K562 (cell line): ENCODE measurements around the gene CLSTN2. TPM values are rescaled to one million over a fixed set of nuclear protein-coding genes. Genes with fewer than 3 reads are reported as not detected.

ENCODE experiments used
- ATAC-seq: fragments of 200-7000 bp; cut with Tn5 transposase; 3 replicates; pipeline ENCODE4 v1.9.1; 2020; ENCODE audit warnings: moderate library complexity
- BruUV-seq: library from RNA; stranded (reverse); fragments of 400-500 nt; replicated peaks from 2 replicates; lab custom pipeline; 2021; lab: Mats Ljungman, UMichigan
- CTCF ChIA-PET: fragments of 300-600 bp; formaldehyde crosslinking; extraction: SDS; loops from one replicate; lab custom pipeline; 2021; ENCODE audit warnings: low intra/inter-chr PET ratio; lab: Yijun Ruan, JAX
- POLR2A ChIA-PET: fragments of 300-600, 350-650 bp; sonication (Branson Sonifier 250); formaldehyde crosslinking; extraction: SDS; loops from one replicate; lab custom pipeline; 2021; ENCODE audit warnings: antibody characterized with exemption, inconsistent platforms; lab: Yijun Ruan, JAX
- DNase-seq, 4 experiments: peaks; one replicate each; pipeline versions ENCODE4 v3.0.0 to v3.0.0-alpha.2; 2011 to 2018; ENCODE audit warnings: low spot score in 3 of 4, mixed read lengths in 3 of 4; ENCODE audit errors: extremely low read depth in 1 of 4
- FAIRE-seq: peaks from 2 replicates; lab custom pipeline; 2011; peaks lifted over from hg19 to GRCh38; lab: Jason Lieb, UNC
- H2AFZ ChIP-seq: 2 replicates; pipeline ENCODE4 v1.6.0; 2011; ENCODE audit warnings: low read depth, low read length, control low read depth, inconsistent platforms
- H3K27ac ChIP-seq: fragments of 200-600 bp; 3 replicates; pipeline ENCODE4 v1.8.0; 2011; ENCODE audit warnings: low read depth, mild to moderate bottlenecking, control low read depth, inconsistent platforms, low read length, moderate library complexity, mixed read lengths; ENCODE audit errors: extremely low read depth
- H3K27me3 ChIP-seq, 2 experiments: fragments of 300-600 bp in 1 of 2; 2 replicates in 1 of 2; 3 replicates in 1 of 2; pipeline versions ENCODE4 v1.6.0 to v1.8.0; 2011; ENCODE audit warnings: inconsistent platforms in 2 of 2, low read length in 2 of 2, mild to moderate bottlenecking in 1 of 2, mixed read lengths in 1 of 2, moderate library complexity in 1 of 2; ENCODE audit not compliant: control insufficient read depth in 2 of 2, insufficient read depth in 2 of 2
- H3K36me3 ChIP-seq: fragments of 300-600 bp; 3 replicates; pipeline ENCODE4 v1.8.0; 2011; ENCODE audit warnings: mild to moderate bottlenecking, low read length, inconsistent platforms; ENCODE audit not compliant: control insufficient read depth, insufficient read depth
- H3K4me1 ChIP-seq, 2 experiments: fragments of 200-600 bp in 1 of 2; replicated peaks in 1 of 2; 2 replicates in 1 of 2; 3 replicates in 1 of 2; pipeline versions ENCODE4 v1.5.1 to v1.8.0; 2011; ENCODE audit warnings: inconsistent platforms in 2 of 2, low read length in 2 of 2, mild to moderate bottlenecking in 1 of 2, mixed read lengths in 1 of 2, moderate library complexity in 1 of 2; ENCODE audit not compliant: control insufficient read depth in 2 of 2, insufficient read depth in 2 of 2
- H3K4me2 ChIP-seq: 2 replicates; pipeline ENCODE4 v1.6.1; 2011; ENCODE audit warnings: low read length, control low read depth, inconsistent platforms, mixed read lengths; ENCODE audit not compliant: insufficient read depth
- H3K4me3 ChIP-seq: fragments of 200-600 bp; sonication (generic), shearing (Covaris generic); 2 replicates; pipeline ENCODE4 v1.5.1; 2016; ENCODE audit warnings: control low read depth, inconsistent platforms
- H3K79me2 ChIP-seq: fragments of 200-600 bp; 3 replicates; pipeline ENCODE4 v1.8.0; 2011; ENCODE audit warnings: low read length, inconsistent platforms; ENCODE audit not compliant: control insufficient read depth, insufficient read depth
- H3K9ac ChIP-seq, 2 experiments: 2 replicates each; pipeline versions ENCODE4 v1.6.0 to v1.6.1; 2011; ENCODE audit warnings: low read depth in 2 of 2, low read length in 2 of 2, control low read depth in 1 of 2, inconsistent platforms in 1 of 2, mild to moderate bottlenecking in 1 of 2, mixed read lengths in 1 of 2; ENCODE audit not compliant: insufficient read depth in 1 of 2
- H3K9me1 ChIP-seq: one replicate; pipeline ENCODE4 v1.6.0; 2011; ENCODE audit warnings: inconsistent platforms, mild to moderate bottlenecking, low read length, moderate library complexity; ENCODE audit not compliant: control insufficient read depth, insufficient read depth
- H3K9me3 ChIP-seq: replicated peaks from 2 replicates; pipeline ENCODE4 v1.5.1; 2011; ENCODE audit warnings: low read depth, low read length, inconsistent platforms; ENCODE audit not compliant: control insufficient read depth, insufficient read depth
- H4K20me1 ChIP-seq: replicated peaks from 2 replicates; pipeline ENCODE4 v1.6.1; 2011; ENCODE audit warnings: low read length, inconsistent platforms, mixed read lengths; ENCODE audit not compliant: control insufficient read depth, insufficient read depth
- ATF1 ChIP-seq, 2 experiments: fragments of 450-650 bp in 1 of 2; IDR thresholded peaks; 2 replicates each; pipeline ENCODE4 v1.6.1; 2016; ENCODE audit warnings: missing compliant biosample characterization in 1 of 2, missing genetic modification characterization in 1 of 2
- CBFA2T2 ChIP-seq: fragments of 450-650 bp; conservative IDR thresholded peaks from 2 replicates; pipeline ENCODE4 v1.6.1; 2017; ENCODE audit warnings: mild to moderate bottlenecking
- HDGF ChIP-seq: fragments of 450-650 bp; IDR thresholded peaks from 2 replicates; pipeline ENCODE4 v1.6.1; 2016
- MIER1 ChIP-seq: fragments of 450-650 bp; IDR thresholded peaks from 2 replicates; pipeline ENCODE4 v1.6.1; 2016; ENCODE audit warnings: antibody characterized with exemption, mild to moderate bottlenecking, low read depth
- PHF8 ChIP-seq: fragments of 200-600 bp; sonication (generic); IDR thresholded peaks from 2 replicates; pipeline ENCODE4 v1.6.1; 2012; ENCODE audit warnings: mixed run types, mild to moderate bottlenecking, inconsistent platforms, low read length, moderate library complexity, borderline replicate concordance
- ZNF253 ChIP-seq: fragments of 250-450 bp; sonication (Bioruptor Pico); conservative IDR thresholded peaks from 2 replicates; pipeline ENCODE4 v1.6.1; 2021; ENCODE audit warnings: mild to moderate bottlenecking
- ZNF57 ChIP-seq: fragments of 450-650 bp; formaldehyde crosslinking; IDR thresholded peaks from 2 replicates; pipeline ENCODE4 v1.4.0; 2020; ENCODE audit warnings: mild to moderate bottlenecking, moderate library complexity
- WGBS: fragments of 100-300 bp; shearing (Covaris generic); methylation state at CpG from one replicate; pipeline ENCODE4 v1.1.6; 2016; ENCODE audit warnings: low coverage, mixed read lengths; ENCODE audit not compliant: insufficient coverage; ENCODE audit errors: missing lambda C conversion rate; 5-methylcytosine and 5-hydroxymethylcytosine counted together
- in situ Hi-C: fragments of 300-500 bp; cut with MboI; formaldehyde crosslinking; loops from 4 replicates; pipeline ENCODE4 v1.15.0; 2018; ENCODE audit warnings: inconsistent platforms, mixed read lengths
- intact Hi-C: fragments of 100-400 bp; cut with micrococcal nuclease; formaldehyde crosslinking; loops from 2 replicates; pipeline ENCODE4 v1.14.2; 2022
- polyA plus RNA-seq, 8 experiments: library from polyadenylated mRNA; depleted of rRNA in 4 of 8; stranded (reverse) in 5 of 8; unstranded in 3 of 8; fragments of >200 nt; fragmentation: Nextera tagmentation in 2 of 8; fragmentation: Illumina TruSeq in 1 of 8; extraction: Ambion mirVana in 2 of 8; extraction: Trizol in 1 of 8; gene quantifications; 2 replicates each; pipeline versions ENCODE4 v1.2.1 to v1.2.3, GENCODE V29; 2011 to 2014; ENCODE audit warnings: inconsistent platforms in 1 of 8, missing spikeins in 1 of 8
- total RNA-seq, 7 experiments: library from RNA; depleted of rRNA in 6 of 7; stranded (reverse); fragments of >200 nt in 6 of 7; fragmentation: Illumina TruSeq in 2 of 7; extraction: Trizol in 2 of 7; gene quantifications; 2 replicates each; pipeline versions ENCODE4 v1.2.1 to v1.2.3, GENCODE V29; 2011 to 2021; ENCODE audit warnings: low replicate concordance in 1 of 7
- TF ChIP-seq, protein P1 (sequence below): fragments of 200-800 bp; sonication (Bioruptor generic); IDR thresholded peaks from 2 replicates; pipeline ENCODE4 v1.6.1; 2017; ENCODE audit warnings: missing genetic modification characterization, missing compliant biosample characterization
- TF ChIP-seq, protein P2 (sequence below), 2 experiments: fragments of 450-650 bp; IDR thresholded peaks; 2 replicates each; pipeline ENCODE4 v1.6.1; 2018; ENCODE audit warnings: mild to moderate bottlenecking in 2 of 2, low read depth in 1 of 2; ENCODE audit not compliant: partially characterized antibody in 2 of 2

CLSTN2 gene
- total and polyA plus RNA-seq, 9 of the 15 experiments (the other 6 are each of a cell fraction or from before 2014, with no cell fraction given) = 0.02 to 0.04 (median 0.04) TPM; not detected in 6

DNA sequence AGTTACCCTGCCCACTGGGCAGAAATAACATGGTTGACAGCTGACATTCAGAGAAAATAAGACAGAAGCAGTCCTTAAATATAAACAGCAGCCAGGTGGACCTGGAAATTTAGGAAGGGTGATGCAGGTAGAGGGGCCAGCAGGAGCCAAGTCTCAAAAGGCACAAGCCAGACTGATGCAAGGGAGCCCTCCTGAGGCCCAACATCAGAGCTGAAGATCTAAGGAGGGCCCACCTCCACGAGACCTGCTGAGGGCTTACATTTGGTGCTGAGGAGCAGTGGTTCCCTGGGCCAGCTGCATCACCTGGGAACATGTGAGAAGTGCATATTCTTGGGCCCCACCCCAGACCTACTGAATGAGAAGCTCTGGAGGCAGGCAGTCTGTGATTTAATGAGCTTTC, 637.3 kb downstream of the CLSTN2 start:
- Histone ChIP-seq H3K79me2 (no peaks in the 10 kb centered on the region), H3K4me1 (no peaks in the 10 kb centered on the region), H3K27ac (no peak overlapping the region), H3K4me3 (no peak overlapping the region), H3K9me1 (no peaks in the 10 kb centered on the region), H2AFZ (no peak overlapping the region), H3K27me3 (no peaks in the 10 kb centered on the region; a peak in 1 of 5 replicates), H3K9me3 (no peaks in the 10 kb centered on the region), H3K36me3 (no peaks in the 10 kb centered on the region), H4K20me1 (no peaks in the 10 kb centered on the region), H3K9ac (no peak overlapping the region), H3K4me2 (no peak overlapping the region)
- WGBS = 0% methylated on average over 1 of the region's 1 CpG
- TF ChIP-seq ZNF253 = no peak
- TF ChIP-seq MIER1 = no peak
- TF ChIP-seq, protein P1, sequence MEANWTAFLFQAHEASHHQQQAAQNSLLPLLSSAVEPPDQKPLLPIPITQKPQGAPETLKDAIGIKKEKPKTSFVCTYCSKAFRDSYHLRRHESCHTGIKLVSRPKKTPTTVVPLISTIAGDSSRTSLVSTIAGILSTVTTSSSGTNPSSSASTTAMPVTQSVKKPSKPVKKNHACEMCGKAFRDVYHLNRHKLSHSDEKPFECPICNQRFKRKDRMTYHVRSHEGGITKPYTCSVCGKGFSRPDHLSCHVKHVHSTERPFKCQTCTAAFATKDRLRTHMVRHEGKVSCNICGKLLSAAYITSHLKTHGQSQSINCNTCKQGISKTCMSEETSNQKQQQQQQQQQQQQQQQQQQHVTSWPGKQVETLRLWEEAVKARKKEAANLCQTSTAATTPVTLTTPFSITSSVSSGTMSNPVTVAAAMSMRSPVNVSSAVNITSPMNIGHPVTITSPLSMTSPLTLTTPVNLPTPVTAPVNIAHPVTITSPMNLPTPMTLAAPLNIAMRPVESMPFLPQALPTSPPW = no peak
- TF ChIP-seq CBFA2T2 = no peak
- no peak for TF ChIP-seq PHF8
- TF ChIP-seq HDGF = no peak
- no peak for TF ChIP-seq ATF1 (CRISPR knock-in tag; IDR thresholded peaks at IDR 0.05)
- TF ChIP-seq ATF1 (tag; IDR thresholded peaks at IDR 0.05) = no peak
- TF ChIP-seq, protein P2, sequence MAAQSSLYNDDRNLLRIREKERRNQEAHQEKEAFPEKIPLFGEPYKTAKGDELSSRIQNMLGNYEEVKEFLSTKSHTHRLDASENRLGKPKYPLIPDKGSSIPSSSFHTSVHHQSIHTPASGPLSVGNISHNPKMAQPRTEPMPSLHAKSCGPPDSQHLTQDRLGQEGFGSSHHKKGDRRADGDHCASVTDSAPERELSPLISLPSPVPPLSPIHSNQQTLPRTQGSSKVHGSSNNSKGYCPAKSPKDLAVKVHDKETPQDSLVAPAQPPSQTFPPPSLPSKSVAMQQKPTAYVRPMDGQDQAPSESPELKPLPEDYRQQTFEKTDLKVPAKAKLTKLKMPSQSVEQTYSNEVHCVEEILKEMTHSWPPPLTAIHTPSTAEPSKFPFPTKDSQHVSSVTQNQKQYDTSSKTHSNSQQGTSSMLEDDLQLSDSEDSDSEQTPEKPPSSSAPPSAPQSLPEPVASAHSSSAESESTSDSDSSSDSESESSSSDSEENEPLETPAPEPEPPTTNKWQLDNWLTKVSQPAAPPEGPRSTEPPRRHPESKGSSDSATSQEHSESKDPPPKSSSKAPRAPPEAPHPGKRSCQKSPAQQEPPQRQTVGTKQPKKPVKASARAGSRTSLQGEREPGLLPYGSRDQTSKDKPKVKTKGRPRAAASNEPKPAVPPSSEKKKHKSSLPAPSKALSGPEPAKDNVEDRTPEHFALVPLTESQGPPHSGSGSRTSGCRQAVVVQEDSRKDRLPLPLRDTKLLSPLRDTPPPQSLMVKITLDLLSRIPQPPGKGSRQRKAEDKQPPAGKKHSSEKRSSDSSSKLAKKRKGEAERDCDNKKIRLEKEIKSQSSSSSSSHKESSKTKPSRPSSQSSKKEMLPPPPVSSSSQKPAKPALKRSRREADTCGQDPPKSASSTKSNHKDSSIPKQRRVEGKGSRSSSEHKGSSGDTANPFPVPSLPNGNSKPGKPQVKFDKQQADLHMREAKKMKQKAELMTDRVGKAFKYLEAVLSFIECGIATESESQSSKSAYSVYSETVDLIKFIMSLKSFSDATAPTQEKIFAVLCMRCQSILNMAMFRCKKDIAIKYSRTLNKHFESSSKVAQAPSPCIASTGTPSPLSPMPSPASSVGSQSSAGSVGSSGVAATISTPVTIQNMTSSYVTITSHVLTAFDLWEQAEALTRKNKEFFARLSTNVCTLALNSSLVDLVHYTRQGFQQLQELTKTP (IDR thresholded peaks at IDR 0.05; ENCODE audit: low read depth in 1 of 2, partially characterized antibody in 2 of 2) = no peak
- TF ChIP-seq ZNF57 (CRISPR knock-in tag) = no peak
- no peak for DNase-seq
- POLR2A ChIA-PET = interaction anchor here (0.6 kb wide), 1 partner anchor 25 kb away, joined by 3 read pairs; no protein-coding TSS in a partner anchor
- ATAC-seq = no peak
- BruUV-seq = no TSS peak
- intact Hi-C loops (no loop called here), in situ Hi-C loops (no loop called here)
- no peak for FAIRE-seq
- CTCF ChIA-PET = no interaction called here
